Activated T-helper 1 cell treated with Interleukin-2 at 50 U/mL for 16 hours (primary cell): ENCODE data around the gene ATG16L2.
"Not testable (repeated sequence)": the region's sequence is repeated elsewhere in the genome, so short reads cannot be mapped to it uniquely, and the experiment has no call there.

ENCODE experiments used
- DNase-seq: peaks from one replicate; pipeline ENCODE4 v3.0.0-alpha.2; 2020; ENCODE audit warnings: low read depth

The ATG16L2 gene

GRCh38 chr11:72848846-72849466 is 34.7 kb downstream of the ATG16L2 start:
- no peak for DNase-seq

- DNase-seq: no peak
Observed at GRCh38 chr11:72850832-72851231, 36.6 kb downstream of the ATG16L2 start.

- no peak for DNase-seq
Observed at GRCh38 chr11:72851726-72852125, 37.5 kb downstream of the ATG16L2 start.

GRCh38 chr11:72856065-72856464 is 41.9 kb downstream of the ATG16L2 start:
- DNase-seq: no peak

GRCh38 chr11:72856551-72857345 is 42.5 kb downstream of the ATG16L2 start:
- DNase-seq: no peak

GRCh38 chr11:72858267-72858666 is 44.1 kb downstream of the ATG16L2 start:
- DNase-seq: not testable (repeated sequence)

GRCh38 chr11:72859126-72859525 is 44.9 kb downstream of the ATG16L2 start:
- no peak for DNase-seq

GRCh38 chr11:72860010-72860409 is 45.8 kb downstream of the ATG16L2 start:
- DNase-seq: no peak

- no peak for DNase-seq
Observed at GRCh38 chr11:72860592-72860991, 46.4 kb downstream of the ATG16L2 start.

- DNase-seq: no peak
Observed at GRCh38 chr11:72863091-72863490, 48.9 kb downstream of the ATG16L2 start.

- DNase-seq: no peak
Observed at GRCh38 chr11:72863916-72864315, 49.7 kb downstream of the ATG16L2 start.

- DNase-seq: no peak
Observed at GRCh38 chr11:72864702-72865655, 50.8 kb downstream of the ATG16L2 start.

GRCh38 chr11:72867970-72868369 is 53.8 kb downstream of the ATG16L2 start:
- DNase-seq: no peak

GRCh38 chr11:72869831-72870230 is 55.6 kb downstream of the ATG16L2 start:
- DNase-seq: no peak

- DNase-seq: no peak
Observed at GRCh38 chr11:72871119-72871518, 56.9 kb downstream of the ATG16L2 start.

GRCh38 chr11:72872012-72872411 is 57.8 kb downstream of the ATG16L2 start:
- no peak for DNase-seq

GRCh38 chr11:72875736-72876135 is 61.5 kb downstream of the ATG16L2 start:
- no peak for DNase-seq

GRCh38 chr11:72876147-72876546 is 61.9 kb downstream of the ATG16L2 start:
- DNase-seq: no peak
